SJCRH30 (cell line): ENCODE data around the gene SNX13. TPM values are rescaled to one million over a fixed set of nuclear protein-coding genes. Genes with fewer than 3 reads are reported as not detected.

Experiments used
- DNase-seq, 2 experiments: peaks; one replicate each; pipeline ENCODE4 v3.0.0-alpha.2; 2015 to 2020
- H3K27ac ChIP-seq: fragments of 250-450 bp; sonication (Bioruptor Pico); 2 replicates; pipeline ENCODE4 v1.5.1; 2020; ENCODE audit warnings: mild to moderate bottlenecking, moderate library complexity
- H3K27me3 ChIP-seq: fragments of 250-450 bp; sonication (Bioruptor Pico); 2 replicates; pipeline ENCODE4 v1.5.1; 2020; ENCODE audit warnings: mild to moderate bottlenecking, moderate library complexity
- H3K36me3 ChIP-seq: fragments of 250-450 bp; sonication (Bioruptor Pico); 2 replicates; pipeline ENCODE4 v1.5.1; 2020; ENCODE audit warnings: mild to moderate bottlenecking, moderate library complexity
- H3K4me1 ChIP-seq: fragments of 250-450 bp; sonication (Bioruptor Pico); 2 replicates; pipeline ENCODE4 v1.5.1; 2020; ENCODE audit warnings: mild to moderate bottlenecking, moderate library complexity
- H3K4me3 ChIP-seq: fragments of 250-450 bp; sonication (Bioruptor Pico); 2 replicates; pipeline ENCODE4 v1.5.1; 2020; ENCODE audit warnings: mild to moderate bottlenecking, moderate library complexity
- H3K9me3 ChIP-seq: fragments of 250-450 bp; sonication (Bioruptor Pico); replicated peaks from 2 replicates; pipeline ENCODE4 v1.5.1; 2020; ENCODE audit warnings: mild to moderate bottlenecking, moderate library complexity
- total RNA-seq: library from RNA; depleted of rRNA; stranded (reverse); fragments of >200 nt; shearing (Covaris generic); gene quantifications from 2 replicates; pipeline ENCODE4 v1.2.3, GENCODE V29; 2014

SNX13 gene
- total RNA-seq, 1 experiment from 2014 or later, result 37.1 TPM

- Histone ChIP-seq H3K27ac (no peak overlapping the region), H3K27me3 (no peaks in the 10 kb centered on the region), H3K4me1 (peaks cover 12% of the 10 kb centered on the region), H3K4me3 (no peak overlapping the region), H3K9me3 (no peaks in the 10 kb centered on the region), H3K36me3 (no peaks in the 10 kb centered on the region)
- no peak for DNase-seq
Measured at GRCh38 chr7:17774716-17775288, 165.5 kb downstream of the SNX13 start.

GRCh38 chr7:17774248-17774647, 166.0 kb downstream of the SNX13 start:
- Histone ChIP-seq H3K27me3 (no peaks in the 10 kb centered on the region), H3K4me3 (no peak overlapping the region), H3K4me1 (peaks cover 9% of the 10 kb centered on the region), H3K27ac (no peak overlapping the region), H3K9me3 (no peaks in the 10 kb centered on the region), H3K36me3 (no peaks in the 10 kb centered on the region)
- no peak for DNase-seq

GRCh38 chr7:17773289-17773626, 167.0 kb downstream of the SNX13 start:
- Histone ChIP-seq H3K9me3 (no peaks in the 10 kb centered on the region), H3K4me1 (peaks cover 9% of the 10 kb centered on the region), H3K27ac (no peak overlapping the region), H3K4me3 (no peak overlapping the region), H3K27me3 (no peaks in the 10 kb centered on the region), H3K36me3 (no peaks in the 10 kb centered on the region)
- DNase-seq, result peak in 1 of 2 experiments; percentile 32

GRCh38 chr7:17772581-17773288, 167.6 kb downstream of the SNX13 start:
- Histone ChIP-seq H3K27ac (no peak overlapping the region), H3K9me3 (no peaks in the 10 kb centered on the region), H3K4me3 (no peak overlapping the region), H3K4me1 (peaks cover 9% of the 10 kb centered on the region), H3K36me3 (no peaks in the 10 kb centered on the region), H3K27me3 (no peaks in the 10 kb centered on the region)
- peak; percentile 48 to 76 for DNase-seq

- H3K27me3 ChIP-seq, result no peaks in the 10 kb centered on the region
- no peak overlapping the region for H3K27ac ChIP-seq
- no peaks in the 10 kb centered on the region for H3K36me3 ChIP-seq
- no peak for DNase-seq
- no peaks in the 10 kb centered on the region for H3K9me3 ChIP-seq
- peaks cover 9% of the 10 kb centered on the region for H3K4me1 ChIP-seq
- H3K4me3 ChIP-seq, result no peak overlapping the region
Measured at GRCh38 chr7:17771901-17772408, 168.3 kb downstream of the SNX13 start.

- Histone ChIP-seq H3K27ac (no peak overlapping the region), H3K27me3 (no peaks in the 10 kb centered on the region), H3K36me3 (no peaks in the 10 kb centered on the region), H3K4me1 (peaks cover 9% of the 10 kb centered on the region), H3K4me3 (no peak overlapping the region), H3K9me3 (no peaks in the 10 kb centered on the region)
- DNase-seq, result peak in 1 of 2 experiments; percentile 34
Measured at GRCh38 chr7:17770710-17771375, 169.5 kb downstream of the SNX13 start.

- peak; percentile 68 to 83 for DNase-seq
- Histone ChIP-seq H3K27ac (no peak overlapping the region), H3K4me1 (peaks cover 9% of the 10 kb centered on the region), H3K4me3 (no peak overlapping the region), H3K36me3 (no peaks in the 10 kb centered on the region), H3K27me3 (no peaks in the 10 kb centered on the region), H3K9me3 (no peaks in the 10 kb centered on the region)
Measured at GRCh38 chr7:17769918-17770317, 170.4 kb downstream of the SNX13 start.

GRCh38 chr7:17758008-17758407, 182.3 kb downstream of the SNX13 start:
- no peaks in the 10 kb centered on the region for H3K36me3 ChIP-seq
- H3K27me3 ChIP-seq, result no peaks in the 10 kb centered on the region
- H3K9me3 ChIP-seq, result no peaks in the 10 kb centered on the region; the same call in 1 of the 2 replicates
- no peak overlapping the region for H3K4me3 ChIP-seq
- no peak overlapping the region for H3K27ac ChIP-seq
- no peaks in the 10 kb centered on the region for H3K4me1 ChIP-seq
- DNase-seq, result no peak

GRCh38 chr7:17746020-17746530, 194.2 kb downstream of the SNX13 start:
- Histone ChIP-seq H3K4me1 (no peaks in the 10 kb centered on the region), H3K27ac (no peak overlapping the region), H3K9me3 (no peaks in the 10 kb centered on the region), H3K36me3 (no peaks in the 10 kb centered on the region), H3K4me3 (no peak overlapping the region), H3K27me3 (no peaks in the 10 kb centered on the region)
- no peak for DNase-seq

GRCh38 chr7:17745610-17746009, 194.7 kb downstream of the SNX13 start:
- Histone ChIP-seq H3K4me3 (no peak overlapping the region), H3K4me1 (no peaks in the 10 kb centered on the region), H3K27me3 (no peaks in the 10 kb centered on the region), H3K36me3 (no peaks in the 10 kb centered on the region), H3K27ac (no peak overlapping the region), H3K9me3 (no peaks in the 10 kb centered on the region)
- DNase-seq, result no peak

- no peaks in the 10 kb centered on the region for H3K4me1 ChIP-seq
- no peaks in the 10 kb centered on the region for H3K36me3 ChIP-seq
- H3K27ac ChIP-seq, result no peak overlapping the region
- H3K4me3 ChIP-seq, result no peak overlapping the region
- no peaks in the 10 kb centered on the region for H3K9me3 ChIP-seq
- H3K27me3 ChIP-seq, result no peaks in the 10 kb centered on the region
- no peak for DNase-seq
Measured at GRCh38 chr7:17743316-17743715, 197.0 kb downstream of the SNX13 start.

- no peak overlapping the region for H3K27ac ChIP-seq
- no peak overlapping the region for H3K4me3 ChIP-seq
- DNase-seq, result peak in 1 of 2 experiments; percentile 13
- no peaks in the 10 kb centered on the region for H3K4me1 ChIP-seq
- H3K9me3 ChIP-seq, result no peaks in the 10 kb centered on the region
- no peaks in the 10 kb centered on the region for H3K36me3 ChIP-seq
- H3K27me3 ChIP-seq, result no peaks in the 10 kb centered on the region
Measured at GRCh38 chr7:17741426-17741825, 198.9 kb downstream of the SNX13 start.
